Measurements from ENCODE around the gene IDI2. TPM values are rescaled to one million over a fixed set of nuclear protein-coding genes. Genes with fewer than 3 reads are reported as not detected.

The IDI2 gene
- total RNA-seq, 3 donors from 2014 or later (not counting 1 experiment from before 2014, with no cell fraction given), result not detected

DNA sequence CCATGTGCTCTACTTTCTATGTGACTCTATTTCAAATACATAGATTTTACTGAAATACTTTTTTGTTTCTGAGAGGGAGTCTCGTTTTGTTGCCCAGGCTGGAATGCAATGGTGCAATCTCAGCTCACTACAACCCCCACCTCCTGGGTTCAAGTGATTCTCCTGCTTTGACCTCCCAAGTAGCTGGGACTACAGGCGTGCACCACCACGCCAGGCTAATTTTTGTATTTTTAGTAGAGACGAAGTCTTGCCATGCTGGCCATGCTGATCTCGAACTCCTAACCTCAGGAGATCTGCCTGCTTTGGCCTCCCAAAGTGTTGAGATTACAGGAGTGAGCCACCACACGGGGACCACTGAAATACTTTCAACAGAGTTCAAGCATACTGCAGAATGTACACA lies 19.8 kb upstream of the IDI2 start:
- peaks cover 38% of the 10 kb centered on the region for H3K4me1 ChIP-seq (ENCODE audit: control insufficient read depth, insufficient read depth, low read length)
- H3K36me3 Mint-ChIP-seq, result peaks cover 2% of the 10 kb centered on the region
- peak overlapping the region; percentile 78 for H3K27ac ChIP-seq (ENCODE audit: low read length)
- H3K9me3 Mint-ChIP-seq, result no peaks in the 10 kb centered on the region
- peaks cover 29% of the 10 kb centered on the region for H3K36me3 ChIP-seq (ENCODE audit: control insufficient read depth, insufficient read depth, low read length)
- ATAC-seq (no peak), DNase-seq (no peak)
- peak overlapping the region; percentile 87 for H3K4me3 Mint-ChIP-seq
- no peak overlapping the region for H3K4me3 ChIP-seq (ENCODE audit: low read length)
- peak overlapping the region; percentile 89 to 96 for H3K27ac Mint-ChIP-seq
- 80% methylated on average over 6 of the region's 6 CpGs for WGBS (ENCODE audit: insufficient coverage)
- peaks cover 43 to 61% of the 10 kb centered on the region in 2 donors for H3K4me1 Mint-ChIP-seq
- intact Hi-C loops (cut with micrococcal nuclease), result no loop called here
- H3K27me3 ChIP-seq (ENCODE audit: control insufficient read depth, insufficient read depth, low read length), result no peaks in the 10 kb centered on the region
- no peaks in the 10 kb centered on the region for H3K9me3 ChIP-seq (ENCODE audit: control insufficient read depth, insufficient read depth, low read length)
- no peaks in the 10 kb centered on the region for H3K27me3 Mint-ChIP-seq (ENCODE audit: low read depth in 2 of 2)
- TF ChIP-seq, protein P1, sequence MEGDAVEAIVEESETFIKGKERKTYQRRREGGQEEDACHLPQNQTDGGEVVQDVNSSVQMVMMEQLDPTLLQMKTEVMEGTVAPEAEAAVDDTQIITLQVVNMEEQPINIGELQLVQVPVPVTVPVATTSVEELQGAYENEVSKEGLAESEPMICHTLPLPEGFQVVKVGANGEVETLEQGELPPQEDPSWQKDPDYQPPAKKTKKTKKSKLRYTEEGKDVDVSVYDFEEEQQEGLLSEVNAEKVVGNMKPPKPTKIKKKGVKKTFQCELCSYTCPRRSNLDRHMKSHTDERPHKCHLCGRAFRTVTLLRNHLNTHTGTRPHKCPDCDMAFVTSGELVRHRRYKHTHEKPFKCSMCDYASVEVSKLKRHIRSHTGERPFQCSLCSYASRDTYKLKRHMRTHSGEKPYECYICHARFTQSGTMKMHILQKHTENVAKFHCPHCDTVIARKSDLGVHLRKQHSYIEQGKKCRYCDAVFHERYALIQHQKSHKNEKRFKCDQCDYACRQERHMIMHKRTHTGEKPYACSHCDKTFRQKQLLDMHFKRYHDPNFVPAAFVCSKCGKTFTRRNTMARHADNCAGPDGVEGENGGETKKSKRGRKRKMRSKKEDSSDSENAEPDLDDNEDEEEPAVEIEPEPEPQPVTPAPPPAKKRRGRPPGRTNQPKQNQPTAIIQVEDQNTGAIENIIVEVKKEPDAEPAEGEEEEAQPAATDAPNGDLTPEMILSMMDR (IDR thresholded peaks at IDR 0.05), result no peak

DNA sequence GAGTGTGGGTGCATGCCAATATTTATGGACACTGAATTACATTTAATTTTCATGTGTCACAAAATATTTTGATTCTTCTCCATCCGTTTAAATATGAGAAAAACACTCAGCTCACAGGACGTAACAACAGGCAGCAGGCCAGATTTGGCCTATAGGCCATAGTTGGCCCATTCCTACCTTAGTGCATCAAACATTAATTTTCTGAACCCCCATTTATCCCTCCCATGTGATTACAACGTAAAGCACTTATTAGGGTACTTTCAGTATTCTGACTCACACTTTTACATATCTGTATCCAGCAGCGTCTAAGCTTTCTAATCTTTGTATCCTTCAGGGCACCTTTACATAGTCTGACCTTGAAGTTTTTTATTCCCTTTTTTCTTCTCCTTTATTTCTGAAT lies 19.3 kb upstream of the IDI2 start:
- Histone ChIP-seq H3K4me3 (ENCODE audit: low read length) (no peak overlapping the region), H3K27ac (ENCODE audit: low read length) (peak overlapping the region; percentile 78), H3K36me3 (ENCODE audit: control insufficient read depth, insufficient read depth, low read length) (peaks cover 33% of the 10 kb centered on the region), H3K4me1 (ENCODE audit: control insufficient read depth, insufficient read depth, low read length) (peaks cover 33% of the 10 kb centered on the region), H3K27me3 (ENCODE audit: control insufficient read depth, insufficient read depth, low read length) (no peaks in the 10 kb centered on the region), H3K9me3 (ENCODE audit: control insufficient read depth, insufficient read depth, low read length) (no peaks in the 10 kb centered on the region)
- peaks cover 48 to 61% of the 10 kb centered on the region in 2 donors for H3K4me1 Mint-ChIP-seq
- intact Hi-C loops (cut with micrococcal nuclease), result no loop called here
- H3K27ac Mint-ChIP-seq, result peak overlapping the region; percentile 89 to 96
- TF ChIP-seq, protein P1 (IDR thresholded peaks at IDR 0.05), result no peak
- DNase-seq (no peak), ATAC-seq (no peak)
- no peaks in the 10 kb centered on the region for H3K9me3 Mint-ChIP-seq
- peak overlapping the region; percentile 87 for H3K4me3 Mint-ChIP-seq
- peaks cover 6% of the 10 kb centered on the region for H3K36me3 Mint-ChIP-seq
- 79% methylated on average over 4 of the region's 4 CpGs for WGBS (ENCODE audit: insufficient coverage)
- no peaks in the 10 kb centered on the region for H3K27me3 Mint-ChIP-seq (ENCODE audit: low read depth in 2 of 2)

DNA sequence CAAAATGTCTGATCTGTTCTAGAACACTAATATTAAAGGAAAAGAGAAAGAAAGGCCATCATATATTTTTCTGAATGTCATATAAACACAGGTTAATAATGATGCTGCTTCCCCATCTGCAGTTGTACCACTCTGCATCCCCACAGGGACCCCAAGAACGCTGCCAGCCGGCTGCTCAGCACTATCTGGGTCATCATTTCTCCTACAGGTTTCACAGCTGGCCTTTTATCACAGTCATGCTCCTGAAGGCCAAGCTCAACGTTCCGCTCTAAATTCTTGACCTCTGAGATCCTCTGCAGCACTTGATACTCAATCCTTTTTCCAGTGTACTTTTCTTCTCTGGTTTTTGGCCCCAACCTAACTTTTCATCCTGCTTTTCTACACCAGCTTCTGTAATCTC lies 18.5 kb upstream of the IDI2 start:
- H3K4me3 Mint-ChIP-seq, result peak overlapping the region; percentile 87
- Histone ChIP-seq H3K27ac (ENCODE audit: low read length) (peak overlapping the region; percentile 78), H3K4me3 (ENCODE audit: low read length) (peak overlapping the region; percentile 17), H3K27me3 (ENCODE audit: control insufficient read depth, insufficient read depth, low read length) (no peaks in the 10 kb centered on the region), H3K4me1 (ENCODE audit: control insufficient read depth, insufficient read depth, low read length) (peaks cover 29% of the 10 kb centered on the region), H3K9me3 (ENCODE audit: control insufficient read depth, insufficient read depth, low read length) (no peaks in the 10 kb centered on the region), H3K36me3 (ENCODE audit: control insufficient read depth, insufficient read depth, low read length) (peaks cover 34% of the 10 kb centered on the region)
- H3K9me3 Mint-ChIP-seq, result no peaks in the 10 kb centered on the region
- H3K4me1 Mint-ChIP-seq, result peaks cover 48 to 59% of the 10 kb centered on the region in 2 donors
- WGBS (ENCODE audit: insufficient coverage), result 43% methylated on average over 4 of the region's 4 CpGs
- TF ChIP-seq, protein P1 (IDR thresholded peaks at IDR 0.05), result no peak
- intact Hi-C loops (cut with micrococcal nuclease), result no loop called here
- peaks cover 7% of the 10 kb centered on the region for H3K36me3 Mint-ChIP-seq
- DNase-seq, result peak in 1 of 2 donors; percentile 24
- peak overlapping the region; percentile 89 to 96 for H3K27ac Mint-ChIP-seq
- H3K27me3 Mint-ChIP-seq (ENCODE audit: low read depth in 2 of 2), result no peaks in the 10 kb centered on the region
- ATAC-seq, result no peak

DNA sequence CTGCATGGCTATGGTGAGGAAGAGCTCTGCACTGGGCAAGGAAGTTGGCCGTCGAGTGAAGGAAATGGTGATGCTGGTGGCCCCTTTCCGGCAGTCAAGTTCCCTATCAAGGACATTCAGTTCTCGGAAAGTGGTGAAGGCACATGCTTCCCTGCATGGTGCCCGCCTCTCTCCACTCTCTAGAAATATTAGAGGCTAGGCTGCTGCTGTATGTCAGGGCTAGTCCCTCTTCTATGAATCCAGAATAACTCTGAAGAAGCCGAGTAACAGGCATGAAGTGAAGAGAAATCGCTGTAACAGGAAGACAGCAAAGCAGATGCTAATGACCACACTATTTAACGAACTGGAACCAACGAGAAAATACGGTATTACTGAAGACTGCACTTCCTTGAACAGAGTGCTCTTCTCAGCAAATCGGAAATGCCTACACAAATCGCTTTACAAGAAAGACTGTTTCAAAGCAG lies 17.9 kb upstream of the IDI2 start:
- no peaks in the 10 kb centered on the region for H3K9me3 ChIP-seq (ENCODE audit: control insufficient read depth, insufficient read depth, low read length)
- no peaks in the 10 kb centered on the region for H3K27me3 Mint-ChIP-seq (ENCODE audit: low read depth in 2 of 2)
- H3K36me3 ChIP-seq (ENCODE audit: control insufficient read depth, insufficient read depth, low read length), result peaks cover 36% of the 10 kb centered on the region
- H3K36me3 Mint-ChIP-seq, result peaks cover 7% of the 10 kb centered on the region
- peak; percentile 42 to 67 (median 48) for ATAC-seq
- no peaks in the 10 kb centered on the region for H3K9me3 Mint-ChIP-seq
- TF ChIP-seq, protein P1 (IDR thresholded peaks at IDR 0.05), result no peak
- intact Hi-C loops (cut with micrococcal nuclease), result no loop called here
- peak overlapping the region; percentile 89 to 96 for H3K27ac Mint-ChIP-seq
- H3K4me1 Mint-ChIP-seq, result peaks cover 48 to 53% of the 10 kb centered on the region in 2 donors
- peak overlapping the region; percentile 17 for H3K4me3 ChIP-seq (ENCODE audit: low read length)
- peak overlapping the region; percentile 78 for H3K27ac ChIP-seq (ENCODE audit: low read length)
- WGBS (ENCODE audit: insufficient coverage), result 8% methylated on average over 12 of the region's 12 CpGs
- H3K4me1 ChIP-seq (ENCODE audit: control insufficient read depth, insufficient read depth, low read length), result peaks cover 29% of the 10 kb centered on the region
- no peaks in the 10 kb centered on the region for H3K27me3 ChIP-seq (ENCODE audit: control insufficient read depth, insufficient read depth, low read length)
- DNase-seq, result peak in 1 of 2 donors; percentile 61
- peak overlapping the region; percentile 87 for H3K4me3 Mint-ChIP-seq
